Activated CD4-positive, alpha-beta T cell treated with anti-CD3 and anti-CD28 coated beads for 4 hours (primary cell): ENCODE data around the gene SLC7A5.
"Not testable (repeated sequence)": the region's sequence is repeated elsewhere in the genome, so short reads cannot be mapped to it uniquely, and the experiment has no call there.

Experiments used
- DNase-seq, 2 donors: peaks; one replicate each; pipeline ENCODE4 v3.0.0-alpha.2; 2020

The SLC7A5 gene

DNA sequence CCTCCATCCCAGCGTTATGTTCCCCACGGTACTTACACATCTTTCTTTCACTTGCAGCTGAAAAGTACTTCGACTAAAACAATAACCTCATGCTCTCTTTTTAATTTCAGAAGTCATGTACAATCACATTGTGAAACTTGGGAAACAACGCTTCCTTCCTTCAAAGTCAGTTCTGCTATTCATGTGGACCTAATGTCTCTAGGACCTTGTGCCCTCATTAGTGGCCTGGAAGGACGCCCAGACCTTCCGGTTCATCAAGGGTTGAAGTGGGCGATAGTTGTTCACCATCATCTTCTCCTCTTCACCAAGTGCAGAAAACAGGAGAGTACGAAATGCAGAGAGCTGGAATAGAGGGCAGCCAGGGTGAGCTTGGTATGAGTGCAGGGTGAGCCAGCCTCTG is 18.6 kb upstream of the SLC7A5 start:
- not testable (repeated sequence) for DNase-seq

DNA sequence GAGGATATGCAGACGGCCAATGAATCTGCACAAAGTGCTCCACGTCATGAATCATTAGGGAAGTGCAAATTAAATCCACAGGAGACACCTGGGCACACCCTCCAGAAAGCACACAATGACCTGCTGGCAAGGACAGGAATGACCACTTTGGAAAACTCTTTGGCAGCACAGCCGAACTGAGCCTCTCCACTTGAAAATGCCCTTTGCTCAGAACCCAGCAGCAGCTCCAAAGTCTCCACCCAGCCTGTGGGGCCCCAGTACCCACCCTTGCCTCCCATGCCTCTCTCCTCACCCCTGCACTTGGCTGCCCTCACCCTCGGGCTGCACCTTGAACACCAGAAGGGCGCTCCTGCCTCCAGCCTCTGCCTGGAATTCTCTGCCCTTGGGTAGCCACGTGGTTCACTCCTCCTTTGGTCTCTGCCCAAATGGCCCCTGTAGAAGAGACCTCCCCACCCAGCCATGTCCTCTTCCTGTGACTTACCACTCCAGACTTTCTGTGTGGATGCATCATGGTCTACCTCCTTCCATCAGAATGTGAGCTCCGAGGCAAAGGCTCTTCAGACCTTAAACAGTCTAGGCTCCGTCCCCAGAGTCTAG is 16.2 kb upstream of the SLC7A5 start:
- not testable (repeated sequence) for DNase-seq

DNA sequence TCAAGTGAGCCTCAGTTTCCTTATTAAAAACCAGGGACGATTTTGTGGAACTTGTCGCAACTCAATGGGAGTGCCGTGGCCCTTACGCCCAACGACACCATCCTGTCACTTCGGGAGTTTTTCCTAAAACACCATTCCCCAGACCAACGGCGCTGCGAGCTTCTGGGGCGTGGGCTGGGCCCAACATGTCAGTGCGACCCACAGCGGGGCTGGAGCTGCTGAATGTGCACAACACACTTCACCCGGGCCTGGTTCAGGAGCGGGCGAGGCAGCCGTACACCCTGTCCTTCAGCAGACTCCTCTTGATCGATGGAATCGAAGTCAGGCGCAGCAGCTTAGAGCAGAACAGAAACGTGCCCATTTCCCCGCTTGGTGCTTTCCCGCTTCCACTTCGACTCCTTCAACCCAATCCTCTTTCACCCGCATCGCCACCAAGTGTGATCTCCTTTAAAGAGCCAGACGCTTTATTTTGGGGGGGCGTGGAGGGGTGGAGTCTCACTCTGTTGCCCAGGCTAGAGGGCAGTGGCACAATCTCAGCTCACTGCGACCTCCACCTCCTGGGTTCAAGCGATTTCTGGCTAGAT is 13.2 kb upstream of the SLC7A5 start:
- no peak for DNase-seq

DNA sequence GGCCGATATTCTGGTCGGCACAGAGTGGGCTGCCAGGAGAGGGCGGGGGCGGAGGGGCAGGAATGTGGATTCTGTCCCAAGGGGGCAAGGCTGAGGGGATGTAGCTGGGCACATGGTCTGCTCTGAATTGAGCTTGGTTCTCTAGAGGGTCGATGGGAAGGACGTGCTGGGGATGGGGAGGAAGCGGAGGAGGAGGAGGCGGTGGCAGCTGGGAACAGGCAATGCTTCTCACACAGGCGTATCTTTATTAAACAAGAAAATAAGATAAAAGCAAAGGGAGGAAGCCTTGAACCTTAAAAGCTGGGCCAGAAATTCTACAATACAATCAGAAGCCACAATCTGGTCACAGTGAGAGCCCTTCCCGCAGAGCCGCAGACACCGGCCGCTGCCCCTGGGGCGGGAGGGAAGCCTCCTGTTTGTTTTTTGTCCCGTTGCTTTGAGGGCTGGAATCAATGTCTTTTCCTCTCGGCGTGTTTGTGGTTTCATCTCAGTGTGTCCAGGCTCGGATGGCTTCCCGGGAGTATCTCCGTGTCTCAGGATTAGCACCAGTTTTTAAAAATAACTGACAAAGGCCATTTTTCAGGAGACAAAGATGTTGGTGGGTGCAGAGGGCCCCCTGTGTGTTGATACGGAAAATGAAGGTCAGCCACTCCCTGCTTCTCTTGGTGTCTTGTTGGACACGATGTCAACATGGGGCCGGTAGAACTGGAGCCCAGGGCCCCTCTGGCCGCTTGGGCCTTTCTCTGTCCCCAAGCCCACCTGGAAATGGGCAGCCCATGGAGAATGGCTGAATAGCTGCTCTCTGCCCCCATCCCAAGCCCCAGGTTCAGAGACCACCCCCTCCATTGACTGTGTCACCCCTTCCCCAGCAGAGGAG is 12.3 kb upstream of the SLC7A5 start:
- no peak for DNase-seq

DNA sequence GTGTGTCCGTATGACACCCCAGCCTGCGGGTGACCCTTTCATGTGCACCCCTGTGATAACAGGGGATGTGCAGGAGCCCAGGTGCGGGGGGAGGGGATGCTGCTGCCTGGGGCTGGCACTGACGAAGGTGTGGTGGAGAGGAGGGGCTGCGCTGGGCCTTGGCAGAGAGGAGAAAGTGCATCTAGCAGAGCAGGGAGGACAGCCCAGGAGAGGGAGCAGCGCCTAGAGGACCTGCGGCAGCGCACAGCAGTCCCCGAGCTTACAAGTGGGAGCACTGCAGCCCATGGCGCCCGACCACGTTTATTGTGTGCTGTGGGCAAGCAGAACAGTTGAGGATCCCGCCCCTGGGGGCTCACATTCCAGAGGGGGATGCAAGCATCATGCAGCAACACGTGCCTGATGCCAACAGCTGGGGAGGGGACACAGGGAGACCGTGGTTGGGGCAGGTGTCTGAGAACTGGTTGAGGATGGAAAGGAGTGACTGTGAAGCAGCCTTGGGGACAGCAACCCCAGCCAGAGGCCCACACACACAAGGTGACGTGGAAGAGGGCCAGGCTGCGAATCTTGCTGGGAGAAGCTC is 10.9 kb upstream of the SLC7A5 start:
- no peak for DNase-seq

DNA sequence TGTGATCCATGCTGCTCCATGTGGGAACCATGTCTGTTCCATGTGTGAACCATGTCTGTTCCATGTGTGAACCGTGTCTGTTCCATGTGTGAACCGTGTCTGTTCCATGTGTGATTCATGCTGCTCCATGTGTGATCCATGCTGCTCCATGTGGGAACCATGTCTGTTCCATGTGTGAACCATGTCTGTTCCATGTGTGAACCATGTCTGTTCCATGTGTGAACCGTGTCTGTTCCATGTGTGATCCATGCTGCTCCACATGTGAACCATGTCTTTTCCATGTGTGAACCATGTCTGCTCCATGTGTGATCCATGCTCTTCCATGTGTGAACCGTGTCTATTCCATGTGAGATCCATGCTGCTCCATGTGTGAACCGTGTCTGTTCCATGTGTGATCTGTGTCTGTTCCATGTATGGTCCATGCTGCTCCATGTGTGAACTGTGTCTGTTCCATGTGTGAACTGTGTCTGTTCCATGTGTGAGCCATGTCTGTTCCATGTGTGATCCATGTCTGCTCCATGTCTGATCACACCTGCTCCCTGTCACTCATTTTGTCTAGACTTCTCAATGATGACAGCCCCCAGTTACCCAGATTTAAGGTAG is 10.2 kb upstream of the SLC7A5 start:
- not testable (repeated sequence) for DNase-seq

DNA sequence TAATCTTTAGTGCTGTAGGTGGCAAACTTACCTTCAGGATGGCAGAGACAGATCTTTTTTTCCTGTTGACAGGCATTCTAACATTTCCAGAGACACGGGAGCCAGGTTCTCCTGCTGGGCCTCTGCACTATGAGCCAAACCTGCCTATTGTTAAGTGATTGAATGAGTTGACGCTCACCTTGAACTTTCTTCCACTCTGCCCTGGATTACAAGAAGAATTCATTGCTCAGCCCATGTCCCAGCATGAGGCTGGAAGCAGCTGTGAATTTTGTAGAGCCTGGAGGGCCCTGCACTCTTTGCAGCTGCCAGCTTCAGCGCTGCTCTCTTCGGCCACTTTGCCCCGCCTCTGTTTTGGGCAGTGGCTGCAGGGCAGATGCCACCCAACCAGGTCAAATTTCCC is 9.4 kb upstream of the SLC7A5 start:
- no peak for DNase-seq

DNA sequence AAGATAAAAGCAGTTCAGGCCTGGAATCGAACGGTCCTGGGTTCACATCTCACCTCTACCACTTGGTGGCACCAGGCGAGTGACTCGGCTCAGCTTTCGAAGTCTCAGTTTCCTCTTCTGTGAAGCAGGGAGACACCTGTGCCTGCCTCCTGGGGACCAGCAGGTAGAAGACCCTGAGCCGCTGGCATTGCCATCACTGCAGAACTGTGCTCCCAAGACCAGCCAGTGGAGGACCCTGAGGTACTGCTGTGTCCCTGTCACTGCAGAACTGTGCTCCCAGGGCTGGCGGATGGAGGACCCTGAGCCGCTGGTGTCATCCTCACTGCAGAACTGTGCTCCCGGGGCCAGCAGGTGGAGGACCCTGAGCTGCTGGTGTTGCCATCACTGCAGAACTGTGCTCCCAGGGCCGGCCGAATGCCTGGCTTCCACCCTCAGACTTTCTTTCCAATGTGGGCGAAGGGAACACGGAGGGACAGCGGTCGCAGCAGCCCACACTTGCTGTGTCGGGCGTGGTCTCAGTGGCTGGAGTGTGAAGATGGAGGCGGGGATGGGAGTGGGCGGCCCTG is 8.7 kb upstream of the SLC7A5 start:
- DNase-seq = peak in 1 of 2 donors; percentile 33

DNA sequence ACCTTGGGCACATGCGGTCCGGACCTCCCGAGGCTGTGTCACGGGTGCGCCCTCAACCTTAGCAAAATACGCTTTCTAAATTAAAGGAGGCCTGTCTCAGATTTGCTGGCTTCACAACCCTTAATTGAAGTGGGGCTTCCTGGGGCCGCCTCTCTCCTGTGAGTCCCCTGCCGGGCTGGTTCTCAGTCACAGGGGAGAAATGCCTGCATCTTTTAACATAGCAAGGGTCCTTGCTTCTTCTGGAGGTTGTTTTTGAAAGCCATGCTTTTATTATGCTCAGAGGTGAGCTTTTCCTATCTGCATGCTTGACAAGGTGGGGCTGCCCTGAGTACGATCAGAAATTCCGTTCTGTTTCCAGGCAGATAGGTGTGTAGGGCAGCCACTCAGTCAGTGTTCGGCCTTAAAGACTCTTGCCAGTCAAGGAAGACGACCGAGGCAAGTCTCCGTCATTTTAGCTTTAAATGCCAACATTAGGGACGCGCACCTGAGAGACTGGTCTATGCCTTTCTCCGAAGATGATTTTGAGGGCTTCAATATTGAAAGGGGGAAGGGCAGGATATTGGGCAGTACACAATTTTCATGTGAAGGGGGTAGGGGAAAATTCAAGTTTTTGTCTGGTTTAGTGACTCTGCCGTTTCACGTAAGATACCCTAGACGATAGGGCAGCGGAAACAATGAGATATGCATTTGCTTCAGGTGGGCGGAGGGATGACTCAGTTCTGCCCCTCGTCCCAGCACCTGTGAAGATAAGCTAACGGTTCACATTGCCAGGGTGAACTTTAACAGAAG is 5.5 kb upstream of the SLC7A5 start:
- DNase-seq = peak; percentile 86 to 88

DNA sequence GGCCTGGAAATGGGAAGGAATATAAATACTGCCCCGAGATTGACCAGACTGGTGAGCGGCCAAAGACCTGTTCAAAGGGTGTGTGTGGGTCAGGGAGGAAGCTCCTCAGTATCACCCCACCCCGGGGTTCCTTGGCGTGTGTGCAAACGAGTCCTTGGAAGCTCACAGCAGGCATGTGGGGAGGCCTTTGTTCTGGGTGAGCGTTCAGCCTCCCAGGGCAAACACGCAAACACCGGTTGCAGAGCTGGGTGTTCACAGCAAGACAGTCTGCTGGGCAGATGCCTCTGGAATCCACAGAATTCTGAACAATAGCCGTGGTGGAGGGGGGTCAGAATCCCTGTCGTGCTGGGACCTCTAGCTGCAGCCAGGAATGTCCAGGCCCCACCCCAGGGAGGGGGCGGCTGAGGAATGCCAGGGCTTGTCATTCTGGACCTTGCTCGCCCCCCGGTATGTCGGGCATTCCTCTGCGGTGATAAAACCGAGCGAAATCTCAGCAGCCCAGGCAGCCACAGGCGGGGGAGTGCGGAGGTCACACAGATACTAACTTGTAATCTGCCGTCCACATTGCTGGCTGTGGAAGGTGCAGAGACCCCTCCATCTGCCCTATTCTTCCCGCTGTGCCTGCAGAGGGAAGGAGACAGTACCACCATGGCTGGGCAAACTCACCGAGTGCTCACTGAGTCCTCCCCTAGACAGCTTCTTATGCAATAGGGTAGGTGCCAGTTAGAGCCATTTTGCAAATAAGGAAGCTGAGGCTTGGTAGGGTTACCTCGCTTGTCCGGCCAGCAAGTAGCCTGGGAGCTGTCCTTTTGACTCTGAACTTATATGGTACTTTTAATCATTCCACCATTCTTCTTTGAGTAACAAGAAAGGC is 1.3 kb upstream of the SLC7A5 start:
- DNase-seq = not testable (repeated sequence)

DNA sequence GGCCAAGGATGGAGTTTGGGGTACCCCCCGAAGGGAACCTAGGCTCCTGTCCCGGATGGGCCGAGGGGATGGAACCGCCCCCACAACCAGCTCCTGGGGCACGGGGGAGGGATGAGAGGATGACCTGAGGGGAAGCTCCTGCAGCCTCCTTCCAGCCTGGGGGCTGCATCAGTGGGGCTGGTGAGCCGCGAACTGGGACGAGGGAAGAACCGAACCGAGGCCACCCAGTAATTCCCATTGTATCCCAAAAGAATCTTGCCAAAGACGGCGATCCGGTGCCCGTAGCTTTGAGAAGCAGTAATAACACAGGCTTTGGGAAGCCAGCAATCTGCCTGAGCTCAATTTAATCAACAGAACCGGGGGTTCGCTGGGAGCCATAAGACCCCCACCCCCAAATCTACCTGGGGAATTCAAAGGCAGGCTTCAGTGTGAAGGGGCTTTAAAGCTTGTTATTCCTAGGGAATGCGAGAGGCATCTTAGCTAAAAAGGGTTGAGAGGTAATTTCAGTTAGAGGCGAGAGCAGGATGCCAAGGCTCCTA is 641 bp upstream of the SLC7A5 start:
- not testable (repeated sequence) for DNase-seq

DNA sequence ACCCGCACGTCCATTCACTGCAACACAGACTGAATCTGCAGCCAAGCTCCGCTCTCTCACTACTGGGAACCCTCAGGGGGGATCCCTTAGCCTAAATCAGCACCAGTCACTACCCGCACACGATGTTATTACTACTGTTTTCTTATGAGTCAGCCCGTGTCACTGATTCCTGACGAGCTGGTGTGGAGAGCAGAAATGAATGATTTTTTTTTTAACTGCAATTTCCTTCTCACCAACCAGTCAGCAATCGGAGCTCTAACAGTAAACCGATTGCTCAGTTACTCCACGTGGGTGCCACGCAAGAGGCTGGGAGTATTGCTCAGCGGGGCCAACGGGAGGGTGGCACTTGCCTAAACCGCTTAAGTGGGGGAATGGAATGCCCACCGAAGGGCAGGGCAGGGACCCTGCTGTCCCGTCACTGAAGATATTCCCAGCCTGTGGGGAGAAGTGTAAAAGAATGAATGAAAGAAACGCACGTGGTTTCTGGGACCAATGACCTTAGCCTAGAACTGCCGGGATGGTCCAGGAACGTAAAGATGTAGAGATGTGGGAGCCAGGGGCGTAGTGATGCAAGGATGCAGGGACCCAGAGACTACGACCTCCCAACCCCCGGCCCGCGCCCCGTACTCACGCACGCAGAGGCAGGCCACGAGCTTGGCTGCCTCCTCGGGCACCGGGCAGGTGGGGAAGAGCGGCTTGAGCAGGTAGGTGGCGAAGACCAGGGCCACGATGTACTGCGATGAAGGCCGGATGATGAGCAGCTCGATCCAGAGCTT is 865 bp downstream of the SLC7A5 start:
- peak; percentile 72 for DNase-seq

DNA sequence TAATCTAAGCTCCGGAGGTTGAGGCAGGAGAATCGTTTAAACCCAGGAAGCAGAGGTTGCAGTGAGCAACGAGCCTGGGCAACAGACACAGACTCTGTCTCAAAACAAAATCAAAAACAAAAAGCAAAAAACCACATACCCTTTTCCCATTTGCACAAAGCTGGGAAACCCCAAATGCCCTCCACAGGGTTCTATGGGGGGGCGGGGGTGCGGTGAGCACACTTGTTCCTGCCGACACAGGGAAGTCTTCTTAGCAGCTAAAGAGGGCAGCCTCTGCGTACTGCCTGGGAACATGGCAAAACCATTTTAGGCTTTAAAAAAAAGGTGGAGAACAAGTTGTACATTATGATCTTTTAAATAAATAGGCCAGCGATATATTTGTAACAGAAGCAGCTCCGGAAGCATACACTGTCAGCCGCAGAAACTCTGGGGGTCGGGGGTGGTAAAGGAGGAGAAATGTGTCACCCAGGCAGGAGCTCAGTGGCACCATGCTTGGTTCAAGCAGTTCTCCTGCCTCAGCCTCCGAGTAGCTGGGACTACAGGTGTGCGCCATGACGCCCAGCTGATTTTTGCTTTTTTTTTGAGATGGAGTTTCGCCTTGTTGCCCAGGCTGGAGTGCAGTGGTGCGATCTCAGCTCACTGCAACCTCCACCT is 3.3 kb downstream of the SLC7A5 start:
- DNase-seq = peak; percentile 33 to 64

DNA sequence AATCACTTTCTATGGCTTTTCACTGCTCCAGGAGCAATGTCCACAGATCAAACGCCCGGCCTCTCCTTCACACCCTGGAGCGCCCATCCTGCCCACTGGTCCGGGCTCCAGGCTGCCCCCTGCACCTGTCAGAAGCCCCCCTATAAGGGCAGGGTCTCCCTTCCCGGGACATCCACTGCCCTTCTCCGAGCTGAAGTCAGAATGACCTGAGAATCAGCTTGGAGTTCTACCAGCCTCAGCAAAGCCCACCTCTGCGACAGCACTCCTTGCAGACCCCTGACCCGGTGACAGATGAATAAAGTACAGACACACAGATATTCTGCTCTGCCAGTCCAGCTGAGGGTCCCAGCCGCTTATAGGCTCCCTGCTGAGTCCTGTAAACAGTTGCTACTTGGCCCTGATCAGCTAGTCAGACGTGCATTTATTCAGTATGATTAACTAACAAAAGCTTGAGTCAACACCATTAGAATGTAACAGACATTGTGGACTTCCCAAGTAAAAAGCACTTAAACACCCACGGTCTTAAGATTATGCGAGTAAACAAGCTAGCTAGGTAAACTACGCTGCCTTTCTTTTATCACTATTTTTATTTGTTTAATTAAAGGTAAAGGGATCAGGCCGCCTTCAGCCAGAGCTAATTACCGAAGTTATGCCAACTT is 4.8 kb downstream of the SLC7A5 start:
- no peak for DNase-seq

DNA sequence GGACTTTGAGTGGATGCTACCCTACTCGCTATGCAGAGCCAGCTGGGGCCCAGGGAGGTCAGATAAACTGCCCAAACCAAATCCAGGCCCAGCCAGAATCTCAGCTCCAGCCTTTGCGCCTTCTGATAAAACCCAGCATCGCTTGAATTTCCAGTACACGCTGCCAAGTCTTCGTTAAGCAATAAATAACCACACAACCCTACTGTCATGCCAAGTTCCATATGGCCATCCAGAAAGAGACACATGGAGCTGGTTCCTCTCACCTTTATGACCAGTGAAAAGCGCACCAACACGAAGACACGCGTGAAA is 6.0 kb downstream of the SLC7A5 start:
- not testable (repeated sequence) for DNase-seq

DNA sequence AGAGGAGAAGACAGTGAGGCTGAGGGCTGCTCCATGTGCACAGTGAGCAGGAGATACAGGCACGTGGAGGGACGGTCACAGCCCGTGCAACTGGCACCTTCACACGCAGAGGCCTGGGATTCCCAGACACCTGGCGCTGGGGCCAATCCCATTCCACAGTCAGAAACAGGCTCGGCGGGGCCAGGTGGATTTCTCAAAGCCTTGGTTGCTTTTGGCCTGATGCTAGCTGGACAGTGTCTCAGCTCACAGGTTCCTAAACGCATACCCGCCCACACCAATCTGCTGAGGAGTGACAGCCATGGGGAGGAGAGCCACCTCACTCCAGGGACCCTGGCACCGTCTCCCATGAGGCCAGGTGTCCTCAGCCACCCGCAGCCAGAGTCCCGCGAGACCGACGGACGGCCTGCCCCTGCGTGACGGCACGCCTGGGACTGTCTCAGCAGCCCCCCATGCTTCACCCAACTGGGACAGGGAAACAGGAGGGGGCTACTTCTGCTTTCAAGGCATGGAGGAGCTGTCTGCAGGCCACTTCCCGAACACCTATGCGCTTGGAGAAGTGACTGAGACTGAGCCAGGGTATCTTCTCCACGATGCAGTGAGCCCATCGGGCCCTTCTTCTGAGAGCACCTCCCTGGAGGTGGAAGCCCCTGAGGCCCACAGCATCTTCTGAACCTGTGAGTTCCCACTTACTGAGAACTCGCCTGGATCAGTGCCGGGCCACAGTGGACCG is 6.5 kb downstream of the SLC7A5 start:
- DNase-seq = peak in 1 of 2 donors; percentile 6

DNA sequence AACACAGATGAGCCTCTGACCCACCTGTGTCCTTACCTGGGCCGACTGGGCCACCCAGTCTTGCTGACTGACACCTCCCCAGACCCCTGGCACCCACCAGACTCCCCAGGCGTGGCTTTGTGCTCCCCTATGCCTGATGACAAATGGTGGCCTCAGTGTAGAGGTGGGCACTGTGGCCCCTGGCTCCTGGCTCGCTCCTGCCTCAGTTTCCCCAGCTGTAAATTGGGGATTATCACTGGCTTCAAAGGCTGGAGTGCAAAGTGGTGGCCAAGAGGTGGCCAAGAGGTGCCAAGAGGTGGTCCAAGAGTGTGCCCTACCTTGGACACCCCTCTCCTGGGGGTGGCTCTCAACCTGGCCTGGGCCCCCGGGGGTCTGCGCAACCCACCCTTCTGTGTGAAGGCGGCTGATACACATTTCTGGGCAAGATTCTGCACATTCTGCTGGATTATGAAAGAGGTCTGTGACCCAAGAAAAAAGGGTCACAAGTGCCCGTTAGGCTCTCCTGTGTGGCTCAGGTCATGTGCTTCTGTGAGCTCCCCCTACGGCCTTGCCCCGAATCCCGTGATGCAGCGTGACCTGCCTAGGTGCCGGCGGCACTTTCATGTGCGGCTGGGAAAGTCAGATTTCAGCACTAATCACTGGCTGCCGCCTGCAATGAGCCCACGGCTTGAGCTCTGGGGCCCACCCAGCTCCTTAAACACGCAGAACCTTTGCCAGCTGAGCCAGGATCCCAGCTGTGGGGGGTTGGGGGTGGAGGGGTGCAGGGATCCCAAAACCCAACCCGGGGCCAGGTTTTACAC is 7.8 kb downstream of the SLC7A5 start:
- DNase-seq = peak in 1 of 2 donors; percentile 15
